Inflammatory macrophage (primary cell): ENCODE results near the gene SMU1.
"Not testable (repeated sequence)": the region's sequence is repeated elsewhere in the genome, so short reads cannot be mapped to it uniquely, and the experiment has no call there.

Source experiments
- DNase-seq, 2 donors: peaks; one replicate each; pipeline ENCODE4 v3.0.0-alpha.2; 2020 to 2022

Gene SMU1

GRCh38 chr9:33105504-33105903, 29.0 kb upstream of the SMU1 start:
- no peak for DNase-seq

- no peak for DNase-seq
Observed at GRCh38 chr9:33104401-33104800, 27.9 kb upstream of the SMU1 start.

GRCh38 chr9:33103501-33104281, 27.2 kb upstream of the SMU1 start:
- DNase-seq: no peak

DNA sequence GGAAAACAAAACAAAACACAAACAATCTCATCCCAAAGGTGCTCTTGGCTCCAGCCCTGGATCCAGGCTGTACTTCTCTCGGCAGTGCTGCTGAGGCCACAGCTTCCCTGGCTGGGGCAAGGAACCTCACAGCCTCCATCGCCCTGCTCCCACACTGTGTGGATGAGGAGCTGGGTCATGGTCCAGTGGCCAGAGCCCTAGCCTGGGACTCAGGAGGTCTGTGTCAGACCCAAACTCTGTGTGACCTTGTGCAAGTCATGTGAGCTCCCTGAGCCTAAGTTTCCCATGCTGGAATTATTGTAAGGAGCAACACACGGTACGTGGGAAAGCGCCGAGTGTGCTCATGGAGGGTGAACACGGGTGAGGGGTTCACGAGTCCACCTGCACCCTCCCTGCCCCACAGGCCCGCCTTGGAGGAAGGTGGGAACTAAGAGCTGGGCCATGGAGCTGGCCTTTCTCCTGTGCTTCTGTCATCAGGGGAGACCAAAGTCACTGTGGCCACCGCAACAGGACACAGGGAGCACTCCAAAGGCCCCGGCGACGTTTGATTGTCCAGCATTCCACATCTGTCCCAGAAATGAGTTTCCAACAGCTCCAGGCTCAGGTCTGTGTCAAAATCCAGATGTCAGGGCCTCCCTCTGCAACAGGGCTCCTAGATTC, 26.2 kb upstream of the SMU1 start:
- DNase-seq: no peak

- no peak for DNase-seq
Observed at GRCh38 chr9:33101104-33101951, 24.9 kb upstream of the SMU1 start.

DNA sequence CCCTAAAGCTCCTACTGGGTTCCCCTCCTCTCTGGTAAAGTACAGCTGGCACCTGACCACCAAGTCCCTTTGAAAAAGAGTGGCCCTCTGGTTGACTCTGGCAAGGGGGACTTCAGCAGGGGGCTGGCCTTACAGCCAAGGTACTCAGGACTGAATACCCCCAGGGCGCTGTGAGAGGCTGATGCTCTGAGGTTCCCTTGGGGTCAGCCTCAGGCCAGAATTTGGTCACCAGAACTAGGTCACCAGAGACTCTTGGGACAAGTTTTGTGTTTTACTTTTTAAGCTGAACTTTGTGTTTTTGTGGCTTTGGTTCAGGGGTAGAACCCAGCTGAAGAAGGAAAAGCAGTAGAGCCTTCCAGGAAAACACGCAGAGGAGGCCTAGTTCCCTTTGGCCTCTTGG, 23.3 kb upstream of the SMU1 start:
- DNase-seq: no peak

GRCh38 chr9:33097192-33097591, 20.7 kb upstream of the SMU1 start:
- DNase-seq: no peak

DNA sequence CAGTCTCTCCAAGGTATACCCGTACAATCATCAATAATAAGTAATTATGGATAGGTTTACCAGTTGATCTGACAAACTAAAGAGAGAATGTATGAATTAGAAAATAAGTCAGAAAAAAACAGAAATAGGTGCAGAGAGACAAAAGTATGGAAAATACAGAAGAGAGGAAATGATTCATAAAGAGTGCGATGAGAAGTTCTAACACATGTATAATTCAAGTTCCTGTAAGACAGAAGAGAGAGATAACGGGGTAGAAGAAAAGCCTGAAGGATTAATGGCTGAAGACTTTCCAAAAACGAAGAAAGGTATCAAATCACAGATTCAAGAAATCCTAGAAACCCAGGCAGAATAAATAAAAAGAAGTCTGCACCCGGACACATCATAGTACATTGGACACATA, 16.2 kb upstream of the SMU1 start:
- DNase-seq: no peak

- DNase-seq: not testable (repeated sequence)
Observed at GRCh38 chr9:33085672-33086071, 9.2 kb upstream of the SMU1 start.

DNA sequence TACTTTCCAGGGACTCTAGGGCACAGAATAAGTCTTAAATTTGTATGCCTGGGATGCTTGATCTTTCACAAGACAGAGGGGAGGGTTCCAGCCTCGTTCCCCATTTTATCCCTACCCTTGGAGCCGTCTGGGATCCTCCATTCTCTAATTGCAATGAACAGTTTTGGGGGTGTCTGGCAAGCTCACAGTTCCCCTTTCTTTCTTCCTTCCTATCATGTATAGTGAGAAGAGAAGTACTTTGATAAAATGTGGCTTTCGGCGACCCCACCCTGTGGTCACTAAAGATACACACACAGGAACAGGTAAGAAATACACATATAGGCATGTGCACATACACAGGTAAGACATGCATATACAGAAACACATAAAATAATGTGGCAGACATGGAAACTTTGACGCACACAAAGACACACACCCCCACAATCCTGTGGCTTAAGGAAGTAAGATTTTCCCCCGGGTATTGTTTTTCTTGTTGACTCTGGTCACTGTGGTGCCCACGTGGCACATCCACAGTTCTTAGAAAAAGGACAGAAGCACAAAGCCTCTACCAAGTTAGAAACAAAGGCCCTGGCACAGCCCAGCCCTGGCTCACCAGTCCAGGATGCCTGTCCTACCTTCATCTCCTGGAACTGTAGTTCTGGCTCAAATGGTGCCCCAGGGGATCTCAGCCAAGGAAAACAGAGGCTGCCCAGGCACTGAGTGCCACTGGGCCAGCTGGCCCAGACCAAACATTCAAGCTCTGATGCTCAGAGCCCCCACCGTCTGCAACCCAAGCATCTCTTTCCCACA, 6.3 kb upstream of the SMU1 start:
- DNase-seq: peak; percentile 49 to 55

DNA sequence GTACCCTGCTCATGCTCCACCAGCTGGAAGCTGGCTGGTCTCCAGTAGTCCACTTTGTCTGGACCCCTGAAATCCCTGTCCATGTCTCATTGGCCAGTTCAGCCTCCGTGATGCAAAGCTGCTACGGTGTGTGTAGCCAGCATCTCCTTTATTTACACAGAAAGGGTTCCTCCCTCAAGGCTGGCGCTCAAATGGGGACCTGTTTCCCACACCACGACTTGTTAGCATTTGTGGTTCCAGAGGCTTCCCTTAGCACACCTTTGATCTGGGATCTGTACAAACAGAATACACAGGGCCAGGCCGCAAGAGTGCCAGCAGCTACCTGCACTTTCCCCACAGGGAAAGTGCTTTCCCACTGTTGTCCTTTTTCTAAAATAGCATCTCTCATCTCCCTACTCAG, 5.7 kb upstream of the SMU1 start:
- no peak for DNase-seq

DNA sequence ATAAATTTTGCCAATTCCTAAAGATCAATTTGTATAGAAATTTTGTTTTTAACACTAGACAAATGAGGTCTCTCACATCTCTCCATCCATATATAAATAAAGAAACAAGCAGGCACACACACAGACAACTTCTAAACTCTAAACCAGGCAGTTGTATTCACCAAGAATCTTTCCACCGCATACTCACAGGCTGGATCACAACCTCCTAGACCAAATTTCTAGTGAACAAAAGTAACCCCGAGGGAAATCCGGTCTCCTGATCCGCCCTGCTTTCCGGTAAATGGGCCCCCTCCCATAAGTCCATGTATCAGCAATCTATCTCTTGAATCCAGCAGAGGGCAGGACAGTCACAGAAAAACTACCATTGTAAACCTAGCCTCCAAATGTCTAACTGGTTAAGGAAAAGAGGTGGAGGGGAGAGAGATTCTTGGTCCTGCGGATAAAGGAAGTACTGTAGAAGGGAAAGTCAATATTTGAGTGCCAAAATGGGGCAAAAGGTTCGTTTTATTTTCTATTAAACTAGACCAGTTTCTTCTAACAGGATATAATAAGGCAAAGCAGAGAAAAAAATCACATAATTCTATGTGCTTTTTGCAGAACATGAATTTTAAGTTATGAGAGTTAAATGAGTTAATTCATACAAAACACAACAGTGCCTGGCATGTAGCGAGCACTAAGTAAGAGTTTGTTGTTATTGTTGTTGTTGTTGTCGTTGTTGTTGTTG, 4.8 kb upstream of the SMU1 start:
- peak; percentile 76 to 84 for DNase-seq

DNA sequence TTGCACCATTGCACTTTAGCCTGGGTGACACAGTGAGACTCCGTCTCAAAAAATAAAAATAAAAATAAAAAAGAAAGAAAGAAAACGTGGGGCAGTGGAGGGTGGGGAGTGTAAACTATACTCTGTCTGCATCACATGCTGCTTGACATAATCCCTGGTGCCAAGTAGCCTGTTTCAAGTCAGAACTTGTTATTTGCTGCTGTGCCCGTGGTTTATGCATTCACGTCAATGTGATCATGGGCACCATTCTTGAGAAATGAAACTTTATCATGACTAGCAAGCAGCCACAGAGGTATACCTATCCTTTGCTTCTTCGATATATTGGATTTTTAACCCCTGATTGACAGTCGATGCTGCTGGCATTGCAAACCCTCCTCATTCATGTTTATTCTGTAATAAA, 4.1 kb upstream of the SMU1 start:
- no peak for DNase-seq

GRCh38 chr9:33068991-33069390, 7.5 kb downstream of the SMU1 start:
- DNase-seq: no peak

- peak; percentile 30 to 35 for DNase-seq
Observed at GRCh38 chr9:33065157-33066076, 11.1 kb downstream of the SMU1 start.

GRCh38 chr9:33051144-33051543, 25.3 kb downstream of the SMU1 start:
- DNase-seq: peak; percentile 45 to 56

DNA sequence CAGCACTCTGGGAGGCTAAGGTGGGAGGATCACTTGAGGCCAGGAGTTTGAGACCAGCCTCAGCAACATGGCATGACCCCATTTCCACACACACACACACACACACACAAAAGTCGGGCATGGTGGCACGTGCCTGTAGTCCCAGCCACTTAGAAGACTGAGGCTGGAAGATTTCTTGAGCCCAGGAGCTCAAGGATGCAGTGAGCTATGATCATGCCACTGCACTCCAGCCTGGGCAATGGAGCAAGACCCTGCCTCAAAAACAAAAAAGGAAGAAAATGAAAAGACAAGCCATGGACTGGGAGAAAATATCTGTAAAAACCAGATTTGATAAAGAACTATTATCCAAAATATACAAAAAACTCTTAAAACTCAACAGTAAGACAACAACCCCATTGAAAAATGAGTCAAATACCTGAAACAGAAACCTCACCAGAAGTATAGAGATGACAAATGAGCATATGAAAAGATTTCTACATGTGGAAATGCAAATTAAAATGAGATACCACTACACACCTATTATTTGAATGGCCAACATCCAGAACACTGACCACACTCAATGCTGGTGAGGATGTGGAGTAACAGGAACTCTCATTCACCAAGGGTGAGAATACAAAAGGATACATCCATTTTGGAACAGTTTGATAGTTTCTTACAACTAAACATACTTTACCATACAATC, 26.7 kb downstream of the SMU1 start:
- no peak for DNase-seq

DNA sequence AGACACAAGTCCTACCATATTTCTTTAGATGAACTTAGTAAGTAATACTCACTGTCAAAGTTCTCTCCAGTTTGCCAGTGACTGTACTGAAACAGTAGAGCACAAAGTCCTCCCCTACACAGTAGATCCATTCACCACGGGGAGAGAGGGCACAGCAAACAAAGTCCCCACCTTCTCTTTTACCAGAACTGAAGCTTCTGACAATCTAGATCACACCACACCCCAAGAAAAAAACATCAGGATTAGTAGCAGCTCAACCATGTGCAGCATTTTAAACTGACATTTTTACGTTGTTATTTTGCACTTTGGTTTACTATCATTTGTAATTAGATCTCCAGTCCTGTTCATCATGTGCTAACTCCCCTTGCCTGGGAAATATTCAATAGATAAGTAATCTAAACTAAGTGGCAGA, 28.4 kb downstream of the SMU1 start:
- no peak for DNase-seq

GRCh38 chr9:33046061-33046460, 30.4 kb downstream of the SMU1 start:
- DNase-seq: no peak

DNA sequence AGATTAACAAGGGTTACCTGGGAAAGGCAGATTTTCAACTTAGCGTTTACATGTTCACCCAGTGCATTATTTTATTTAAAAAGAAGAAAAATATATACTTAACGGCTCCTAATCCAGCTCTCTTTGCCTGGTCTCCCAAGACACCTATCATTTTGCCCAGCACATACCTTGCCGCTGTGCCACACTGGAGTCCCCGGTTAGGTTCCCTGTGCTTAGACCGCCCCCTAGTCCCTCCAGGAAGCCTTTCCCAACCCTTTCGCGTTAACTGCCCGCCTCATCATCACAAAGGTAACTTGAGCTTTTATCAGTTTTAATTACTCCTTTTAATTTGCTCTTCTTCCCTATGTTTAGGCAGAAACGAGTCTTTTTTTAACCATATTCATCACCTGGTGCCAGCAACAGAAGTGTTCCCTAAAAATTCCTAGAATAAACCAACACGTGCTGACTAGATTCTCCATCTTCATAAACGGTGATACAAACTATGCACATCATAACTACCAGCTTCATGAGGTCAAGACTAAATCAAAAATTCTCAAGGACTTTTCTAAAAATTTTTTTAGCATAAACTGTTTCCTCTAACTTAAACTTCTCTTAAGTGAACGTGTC, 31.7 kb downstream of the SMU1 start:
- no peak for DNase-seq
